Measurements from ENCODE around the gene ALAD. TPM values are rescaled to one million over a fixed set of nuclear protein-coding genes. Genes with fewer than 3 reads are reported as not detected.

ALAD gene
- total and polyA plus RNA-seq, 2 of the 8 experiments (the other 6 are each of a cell fraction or from before 2014, with no cell fraction given), result 8.2 to 15.3 TPM

DNA sequence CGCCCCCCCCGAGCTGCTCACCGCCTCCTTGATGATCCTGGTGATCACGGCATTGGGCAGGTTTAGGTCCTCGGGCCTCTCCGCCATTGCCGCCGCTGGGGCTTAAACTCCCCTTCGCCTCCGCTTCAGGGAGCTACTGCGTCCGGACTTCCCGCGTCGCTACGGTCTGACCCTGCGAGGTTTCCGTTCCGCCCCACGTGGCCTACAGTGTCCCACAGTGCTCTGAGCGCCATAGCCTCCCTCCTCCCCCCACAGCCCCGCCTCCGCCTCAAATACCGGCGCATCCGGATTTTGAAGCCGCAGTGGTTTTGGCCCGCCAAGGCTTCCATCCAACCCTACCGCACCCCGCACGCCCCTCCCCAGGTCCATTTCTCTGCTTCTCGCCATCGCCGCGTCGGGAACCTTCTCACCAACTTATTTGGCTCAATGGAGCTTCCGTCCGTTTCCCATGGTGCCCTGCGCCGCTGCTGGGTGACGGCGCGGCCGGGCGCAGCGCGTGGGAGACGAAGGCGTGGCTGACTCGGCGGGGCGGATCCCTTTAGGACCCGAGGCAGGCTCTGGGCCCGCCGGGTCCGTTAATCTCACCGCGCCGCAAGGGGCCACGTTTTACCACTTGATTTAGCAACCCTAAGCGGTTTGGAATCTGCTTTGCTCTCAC, 9.3 kb upstream of the ALAD start, which contains the start of the genes C9orf43 and POLE3 (continued):
- TF ChIP-seq SP2 (IDR thresholded peaks at IDR 0.05; ENCODE audit: low read length) (no peak), SIN3A (conservative IDR thresholded peaks at IDR 0.05 in 1 of 2, IDR thresholded peaks at IDR 0.05 in 1 of 2; ENCODE audit: low read depth in 1 of 2, low read length in 2 of 2) (0 out of 4 replicates have a peak, but pooled peaks have one; percentile 38 to 56), TAF7 (optimal IDR thresholded peaks at IDR 0.05; ENCODE audit: borderline replicate concordance, low read depth, low read length) (peak; percentile 65), PHF8 (conservative IDR thresholded peaks at IDR 0.05; ENCODE audit: low read depth, low read length) (peak; percentile 87; the same call in 1 of the 2 replicates), CBX5 (IDR thresholded peaks at IDR 0.05; ENCODE audit: low read depth, low read length) (no peak), RFX5 (IDR thresholded peaks at IDR 0.05; ENCODE audit: borderline replicate concordance, low read depth, low read length) (no peak), NRF1 (IDR thresholded peaks at IDR 0.05; ENCODE audit: low read depth, low read length) (no peak), NANOG (IDR thresholded peaks at IDR 0.05; ENCODE audit: insufficient read depth, low read depth, low read length, poor library complexity, severe bottlenecking) (no peak), HDAC6 (IDR thresholded peaks at IDR 0.05; ENCODE audit: low read depth, low read length) (no peak), SRF (IDR thresholded peaks at IDR 0.05; ENCODE audit: low read depth, low read length) (no peak), GABPA (IDR thresholded peaks at IDR 0.05; ENCODE audit: borderline replicate concordance, insufficient read depth, low read length) (no peak), POU5F1 (IDR thresholded peaks at IDR 0.05; ENCODE audit: low read depth, low read length) (no peak), TAF1 (IDR thresholded peaks at IDR 0.05; ENCODE audit: low read depth, low read length) (peak; percentile 75), ASH2L (IDR thresholded peaks at IDR 0.05; ENCODE audit: low read length) (peak; percentile 96), SIRT6 (IDR thresholded peaks at IDR 0.05; ENCODE audit: low read length) (no peak)
- TF ChIP-seq, protein P1, sequence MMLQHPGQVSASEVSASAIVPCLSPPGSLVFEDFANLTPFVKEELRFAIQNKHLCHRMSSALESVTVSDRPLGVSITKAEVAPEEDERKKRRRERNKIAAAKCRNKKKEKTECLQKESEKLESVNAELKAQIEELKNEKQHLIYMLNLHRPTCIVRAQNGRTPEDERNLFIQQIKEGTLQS (IDR thresholded peaks at IDR 0.05; ENCODE audit: insufficient read depth, low read depth, low read length), result no peak
- TF ChIP-seq, protein P2, sequence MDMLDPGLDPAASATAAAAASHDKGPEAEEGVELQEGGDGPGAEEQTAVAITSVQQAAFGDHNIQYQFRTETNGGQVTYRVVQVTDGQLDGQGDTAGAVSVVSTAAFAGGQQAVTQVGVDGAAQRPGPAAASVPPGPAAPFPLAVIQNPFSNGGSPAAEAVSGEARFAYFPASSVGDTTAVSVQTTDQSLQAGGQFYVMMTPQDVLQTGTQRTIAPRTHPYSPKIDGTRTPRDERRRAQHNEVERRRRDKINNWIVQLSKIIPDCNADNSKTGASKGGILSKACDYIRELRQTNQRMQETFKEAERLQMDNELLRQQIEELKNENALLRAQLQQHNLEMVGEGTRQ (IDR thresholded peaks at IDR 0.05; ENCODE audit: low read length), result peak; percentile 84
- TF ChIP-seq, protein P3, sequence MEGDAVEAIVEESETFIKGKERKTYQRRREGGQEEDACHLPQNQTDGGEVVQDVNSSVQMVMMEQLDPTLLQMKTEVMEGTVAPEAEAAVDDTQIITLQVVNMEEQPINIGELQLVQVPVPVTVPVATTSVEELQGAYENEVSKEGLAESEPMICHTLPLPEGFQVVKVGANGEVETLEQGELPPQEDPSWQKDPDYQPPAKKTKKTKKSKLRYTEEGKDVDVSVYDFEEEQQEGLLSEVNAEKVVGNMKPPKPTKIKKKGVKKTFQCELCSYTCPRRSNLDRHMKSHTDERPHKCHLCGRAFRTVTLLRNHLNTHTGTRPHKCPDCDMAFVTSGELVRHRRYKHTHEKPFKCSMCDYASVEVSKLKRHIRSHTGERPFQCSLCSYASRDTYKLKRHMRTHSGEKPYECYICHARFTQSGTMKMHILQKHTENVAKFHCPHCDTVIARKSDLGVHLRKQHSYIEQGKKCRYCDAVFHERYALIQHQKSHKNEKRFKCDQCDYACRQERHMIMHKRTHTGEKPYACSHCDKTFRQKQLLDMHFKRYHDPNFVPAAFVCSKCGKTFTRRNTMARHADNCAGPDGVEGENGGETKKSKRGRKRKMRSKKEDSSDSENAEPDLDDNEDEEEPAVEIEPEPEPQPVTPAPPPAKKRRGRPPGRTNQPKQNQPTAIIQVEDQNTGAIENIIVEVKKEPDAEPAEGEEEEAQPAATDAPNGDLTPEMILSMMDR (IDR thresholded peaks at IDR 0.05; ENCODE audit: control extremely low read depth in 1 of 3, insufficient read depth in 1 of 3, low read depth in 1 of 3, low read length in 3 of 3), result no peak

Data from H1 (cell line).